Ovary (tissue), 9 donors: ENCODE data around the gene ARSG. TPM values are rescaled to one million over a fixed set of nuclear protein-coding genes. Genes with fewer than 3 reads are reported as not detected.
A peak's percentile ranks its signal among the peaks of the same experiment; 100 is the strongest.

Experiments
- DNase-seq, 5 donors: peaks; one replicate each; pipeline ENCODE4 v3.0.0-alpha.2; 2019 to 2020
- H3K27ac ChIP-seq, 2 donors: fragments of 200-600 bp; one replicate each; pipeline versions ENCODE4 v1.5.1 to v1.8.0; 2019 to 2022
- H3K27me3 ChIP-seq: fragments of 200-600 bp; one replicate; pipeline ENCODE4 v1.8.0; 2022
- H3K36me3 ChIP-seq: fragments of 200-600 bp; sonication (generic); one replicate; pipeline ENCODE4 v1.5.1; 2019
- H3K4me1 ChIP-seq: one replicate; pipeline ENCODE4 v1.8.1; 2013; ENCODE audit warnings: mild to moderate bottlenecking, moderate library complexity; ENCODE audit not compliant: insufficient read depth
- H3K4me3 ChIP-seq: fragments of 200-600 bp; sonication (generic); one replicate; pipeline ENCODE4 v1.5.1; 2017
- H3K9me3 ChIP-seq, 2 donors: fragments of 200-600 bp in 1 of 2; sonication (generic) in 1 of 2; one replicate each; pipeline versions ENCODE4 v1.5.1 to v1.8.1; 2013 to 2019; ENCODE audit warnings: mild to moderate bottlenecking in 1 of 2, moderate library complexity in 1 of 2
- CTCF ChIP-seq, 3 donors: fragments of 450-650 bp in 2 of 3; fragments of 200-600 bp in 1 of 3; IDR thresholded peaks; one replicate each; pipeline versions ENCODE4 v1.5.1 to v1.8.0; 2016 to 2022; ENCODE audit warnings: antibody characterized with exemption in 3 of 3, mild to moderate bottlenecking in 1 of 3
- EP300 ChIP-seq: sonication (generic); formaldehyde crosslinking; IDR thresholded peaks from one replicate; pipeline ENCODE4 v1.6.1; 2017; ENCODE audit warnings: antibody characterized with exemption
- POLR2A ChIP-seq: fragments of 450-650 bp; IDR thresholded peaks from one replicate; pipeline ENCODE4 v1.6.1; 2017; ENCODE audit warnings: antibody characterized with exemption, mild to moderate bottlenecking, moderate library complexity
- WGBS, 3 donors: extraction: QIAGEN DNeasy Blood & Tissue Kit in 1 of 3; methylation state at CpG; one replicate each; pipeline versions ENCODE4 v1.1.5 to v1.1.7; 2013 to 2017; 5-methylcytosine and 5-hydroxymethylcytosine counted together
- intact Hi-C, 4 donors: fragments of 100-400 bp; cut with DNase I; formaldehyde crosslinking; loops; one replicate each; pipeline versions ENCODE4 v1.11.0 to v1.15.1; 2022 to 2023
- polyA plus RNA-seq, 2 donors: library from polyadenylated mRNA; stranded (reverse); fragments of 200-250 nt in 1 of 2; fragments of 350-450 nt in 1 of 2; fragmentation: Illumina TruSeq in 1 of 2; extraction: RNeasy Lipid Tissue Mini Kit (QIAGEN cat#74804) in 1 of 2; gene quantifications; one replicate each; pipeline ENCODE4 v1.2.3, GENCODE V29; 2013 to 2014
- total RNA-seq, 7 donors: library from RNA; depleted of rRNA in 2 of 7; stranded (reverse); fragments of >200 nt in 2 of 7; fragmentation: NEBNext Ultra II Directional in 3 of 7; extraction: Animal tissue kit (Norgen Biotek cat#: 25700) in 3 of 7; gene quantifications; one replicate each; pipeline versions ENCODE4 v1.1.0 to v1.2.4, GENCODE V29; 2016 to 2023
- donor health status: DM: no; HTN: no; CAD: no; lungs with moderate emphysema.
- donor health status: DM: no; HTN: no; CAD: no.
- donor health status: Bipolar disorder and iron deficiency.
- donor health status: DM: yes; HTN: yes; CAD: no.
- donor health status: DM: no; HTN: no; CAD: no.
- donor health status: DM: yes; HTN: yes; CAD: no.

ARSG gene
- total and polyA plus RNA-seq, 9 donors, result 5.2 to 19.8 (median 11.1) TPM

DNA sequence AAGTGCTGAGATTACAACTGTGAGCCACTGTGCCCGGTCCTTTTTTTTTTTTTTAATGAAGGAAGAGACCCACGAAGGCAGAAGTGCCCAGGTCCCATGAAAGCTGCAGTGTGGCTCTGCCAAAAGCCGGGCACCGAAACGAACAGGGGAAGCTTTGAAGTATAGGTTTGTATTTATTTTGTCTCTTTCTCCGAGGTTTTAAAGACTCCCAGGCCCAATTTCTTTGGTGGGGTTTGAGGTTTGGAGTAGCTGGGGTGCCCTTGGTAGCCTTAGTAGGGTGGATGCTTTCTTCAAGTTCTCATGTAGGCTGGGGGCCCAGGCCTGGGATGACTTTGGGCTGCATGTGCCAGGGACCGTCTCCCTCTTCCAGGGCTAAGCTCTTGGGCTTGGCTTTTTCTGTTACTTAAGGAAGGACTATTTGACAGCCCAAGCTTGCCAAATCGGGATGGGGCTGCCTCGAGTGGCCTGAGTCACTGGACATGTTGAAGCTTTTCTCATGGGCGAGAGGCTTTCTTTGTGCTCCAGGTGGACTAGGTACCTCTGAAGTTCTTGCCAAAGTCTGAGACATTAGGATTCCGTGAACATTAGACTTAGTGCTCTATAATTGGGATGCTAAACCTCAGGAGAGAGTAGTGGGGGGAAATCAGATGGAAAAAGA, 99.7 kb downstream of the ARSG start:
- no peak overlapping the region for H3K27ac ChIP-seq
- intact Hi-C loops, result loop anchor here in 1 of 4 donors (10.0 kb wide), 1 partner anchor 116 kb away; no protein-coding TSS in a partner anchor
- H3K36me3 ChIP-seq, result no peaks in the 10 kb centered on the region
- no peak for TF ChIP-seq CTCF (IDR thresholded peaks at IDR 0.05)
- no peak for TF ChIP-seq POLR2A
- no peak for TF ChIP-seq EP300
- WGBS, 3 donors, result 77 to 87% (median 86%) methylated on average over 11 of the region's 11 CpGs
- peak in 1 of 5 donors; percentile 34 for DNase-seq
- H3K4me3 ChIP-seq, result no peak overlapping the region
- no peaks in the 10 kb centered on the region for H3K27me3 ChIP-seq
- H3K4me1 ChIP-seq, result peaks cover 7% of the 10 kb centered on the region
- no peaks in the 10 kb centered on the region for H3K9me3 ChIP-seq

DNA sequence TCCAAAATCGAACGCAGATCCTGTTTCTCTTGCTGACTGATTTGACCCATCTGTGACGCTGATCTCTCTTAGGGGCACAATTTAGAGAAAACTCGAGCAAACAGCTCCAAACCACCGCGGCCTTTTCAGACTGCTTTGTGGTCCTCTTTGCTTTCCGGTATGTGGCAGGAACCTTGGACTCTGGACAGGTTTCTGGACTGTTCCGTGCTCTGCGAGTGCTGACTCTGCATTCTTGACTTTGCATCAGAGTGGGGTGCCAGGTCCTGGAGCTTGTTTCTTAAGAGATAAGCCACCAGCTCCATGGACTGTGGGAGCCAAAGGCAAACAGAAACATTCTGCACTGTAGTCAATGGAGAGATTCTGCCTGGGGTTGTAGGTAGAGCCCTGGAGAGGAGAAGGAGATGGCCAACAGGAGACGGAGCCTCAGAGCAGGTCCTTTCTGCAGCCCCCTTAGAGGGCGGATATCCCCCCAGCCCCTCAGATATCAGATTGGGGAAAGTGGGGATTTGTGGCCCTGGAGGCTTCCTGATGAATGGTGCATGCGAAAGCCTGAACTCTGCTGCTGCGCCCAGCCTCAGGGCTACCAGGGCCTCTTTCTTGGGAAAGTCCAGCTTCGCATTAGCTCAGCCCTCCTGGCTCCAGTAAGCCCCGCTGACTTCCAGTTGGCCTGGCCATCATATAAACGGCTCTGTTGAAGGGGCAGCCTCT, 100.4 kb downstream of the ARSG start:
- intact Hi-C loops, result loop anchor here in 1 of 4 donors (10.0 kb wide), 1 partner anchor 117 kb away; no protein-coding TSS in a partner anchor
- Histone ChIP-seq H3K36me3 (no peaks in the 10 kb centered on the region), H3K9me3 (no peaks in the 10 kb centered on the region), H3K27me3 (no peaks in the 10 kb centered on the region), H3K4me3 (no peak overlapping the region), H3K27ac (no peak overlapping the region), H3K4me1 (peaks cover under 1% of the 10 kb centered on the region)
- peak in 2 of 5 donors; percentile 65 to 66 for DNase-seq
- WGBS, 3 donors, result 70 to 75% (median 73%) methylated on average over 16 of the region's 16 CpGs
- TF ChIP-seq CTCF (IDR thresholded peaks at IDR 0.05), result no peak
- no peak for TF ChIP-seq EP300
- TF ChIP-seq POLR2A, result no peak

DNA sequence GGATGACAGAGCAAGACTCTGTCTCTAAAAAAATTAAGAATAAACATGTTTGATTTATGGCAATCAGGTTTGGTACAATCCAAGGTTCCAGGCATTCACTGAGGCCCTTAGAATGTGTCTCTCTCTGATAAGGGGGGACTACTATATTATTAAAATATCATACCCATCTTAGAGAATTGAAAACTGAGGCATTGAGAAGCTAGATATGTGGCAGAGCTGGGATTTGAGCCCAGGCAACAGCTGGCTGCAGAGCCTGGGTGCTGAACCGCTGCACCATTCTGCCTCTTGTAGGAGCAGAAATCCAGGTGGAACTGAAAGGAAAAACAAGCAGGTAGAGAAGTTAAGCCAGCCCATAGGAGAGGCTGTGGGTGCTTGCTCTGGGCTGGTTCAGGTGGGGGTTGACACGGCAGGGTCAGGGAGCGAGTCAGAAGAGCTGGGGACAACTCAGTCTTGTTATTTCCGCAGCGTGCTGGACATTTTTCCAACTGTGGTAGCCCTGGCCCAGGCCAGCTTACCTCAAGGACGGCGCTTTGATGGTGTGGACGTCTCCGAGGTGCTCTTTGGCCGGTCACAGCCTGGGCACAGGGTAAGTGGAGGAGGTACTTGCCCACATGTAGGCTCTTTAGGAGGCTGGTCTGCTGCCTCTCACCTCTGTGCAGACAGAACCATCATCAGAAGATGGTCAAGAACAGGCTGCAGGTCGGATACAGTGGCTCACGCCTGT, 103.5 kb downstream of the ARSG start:
- Histone ChIP-seq H3K36me3 (no peaks in the 10 kb centered on the region), H3K9me3 (no peaks in the 10 kb centered on the region), H3K4me3 (no peak overlapping the region), H3K27ac (no peak overlapping the region), H3K27me3 (no peaks in the 10 kb centered on the region), H3K4me1 (no peaks in the 10 kb centered on the region)
- TF ChIP-seq CTCF (IDR thresholded peaks at IDR 0.05), result no peak
- TF ChIP-seq POLR2A, result no peak
- TF ChIP-seq EP300, result no peak
- intact Hi-C loops, result loop anchor here in 2 of 4 donors (5.0 to 10.0 kb wide), 2 partner anchors 120 to 132 kb away; no protein-coding TSS in a partner anchor
- WGBS, 3 donors, result 82 to 98% (median 96%) methylated on average over 12 of the region's 12 CpGs
- DNase-seq, result peak in 1 of 5 donors; percentile 22
